Spinal cord (tissue), 10 donors: ENCODE data around the gene HMGCR. TPM values are rescaled to one million over a fixed set of nuclear protein-coding genes. Genes with fewer than 3 reads are reported as not detected.
A peak's percentile ranks its signal among the peaks of the same experiment; 100 is the strongest.

Experiments
- DNase-seq, 6 donors: peaks; one replicate each; pipeline versions ENCODE4 v3.0.0 to v3.0.0-alpha.2; 2013 to 2015; ENCODE audit warnings: low spot score in 6 of 6, low read depth in 4 of 6
- H3K27ac ChIP-seq: one replicate; pipeline ENCODE4 v1.5.1; 2013; ENCODE audit warnings: low read depth, low read length, control low read depth
- H3K27me3 ChIP-seq: one replicate; pipeline ENCODE4 v1.6.1; 2013; ENCODE audit warnings: low read length; ENCODE audit not compliant: control insufficient read depth, insufficient read depth
- H3K36me3 ChIP-seq: one replicate; pipeline ENCODE4 v1.6.1; 2013; ENCODE audit warnings: low read length; ENCODE audit not compliant: control insufficient read depth, insufficient read depth
- H3K4me1 ChIP-seq: one replicate; pipeline ENCODE4 v1.6.1; 2013; ENCODE audit warnings: low read length; ENCODE audit not compliant: control insufficient read depth, insufficient read depth
- H3K4me3 ChIP-seq: one replicate; pipeline ENCODE4 v1.5.1; 2013; ENCODE audit warnings: low read depth, low read length, control low read depth
- H3K9me3 ChIP-seq: one replicate; pipeline ENCODE4 v1.6.1; 2013; ENCODE audit warnings: low read length; ENCODE audit not compliant: control insufficient read depth, insufficient read depth
- WGBS: methylation state at CpG from one replicate; pipeline ENCODE4 v1.1.5; 2013; ENCODE audit warnings: missing lambda C conversion rate; ENCODE audit not compliant: insufficient coverage; 5-methylcytosine and 5-hydroxymethylcytosine counted together
- polyA plus RNA-seq, 2 donors: library from polyadenylated mRNA; unstranded; fragments of 120-200 nt; gene quantifications; one replicate each; pipeline ENCODE4 v1.2.1, GENCODE V29; 2013; ENCODE audit not compliant: insufficient read length in 2 of 2
- total RNA-seq, 2 donors: library from RNA; depleted of rRNA in 1 of 2; stranded (reverse); fragments of 120-200 nt in 1 of 2; fragments of >200 nt in 1 of 2; gene quantifications; one replicate each; pipeline versions ENCODE4 v1.2.3 to v1.2.4, GENCODE V29; 2013 to 2014
- donor health status: healthy.

Gene HMGCR
- total and polyA plus RNA-seq, 4 donors, result 67.7 to 263 (median 128) TPM

GRCh38 chr5:75355236-75355635 is 18.2 kb downstream of the HMGCR start:
- 94% methylated on average over 3 of the region's 6 CpGs for WGBS
- Histone ChIP-seq H3K4me1 (no peaks in the 10 kb centered on the region), H3K9me3 (no peaks in the 10 kb centered on the region), H3K27me3 (no peaks in the 10 kb centered on the region), H3K4me3 (no peak overlapping the region), H3K27ac (no peak overlapping the region), H3K36me3 (peaks cover 34% of the 10 kb centered on the region)
- DNase-seq, result no peak

DNA sequence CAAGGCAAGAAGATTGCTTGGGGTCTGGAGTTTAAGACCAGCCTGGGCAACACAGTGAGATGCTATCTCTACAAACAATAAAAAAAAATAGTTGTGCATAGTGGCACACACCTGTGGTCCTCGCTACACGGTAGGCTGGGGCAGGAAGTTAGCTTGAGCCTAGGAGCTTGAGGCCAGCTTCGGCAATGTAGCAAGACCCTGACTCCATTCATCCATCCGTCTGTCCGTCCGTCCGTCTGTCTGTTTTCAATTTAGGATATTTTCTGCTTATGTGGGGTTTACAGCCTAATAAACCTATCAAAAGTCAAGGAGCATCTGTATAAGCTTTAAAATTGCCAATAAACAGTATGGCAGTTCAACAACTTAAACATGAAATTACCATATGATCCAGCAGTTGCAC is 19.7 kb downstream of the HMGCR start:
- no peaks in the 10 kb centered on the region for H3K27me3 ChIP-seq
- H3K9me3 ChIP-seq, result no peaks in the 10 kb centered on the region
- no peak overlapping the region for H3K4me3 ChIP-seq
- no peak overlapping the region for H3K27ac ChIP-seq
- no peak for DNase-seq
- WGBS, result 94% methylated on average over 3 of the region's 7 CpGs
- H3K36me3 ChIP-seq, result peaks cover 32% of the 10 kb centered on the region
- no peaks in the 10 kb centered on the region for H3K4me1 ChIP-seq

GRCh38 chr5:75358117-75358516 is 21.1 kb downstream of the HMGCR start:
- Histone ChIP-seq H3K9me3 (no peaks in the 10 kb centered on the region), H3K36me3 (peaks cover 29% of the 10 kb centered on the region), H3K4me3 (no peak overlapping the region), H3K27ac (no peak overlapping the region), H3K4me1 (peaks cover 3% of the 10 kb centered on the region), H3K27me3 (no peaks in the 10 kb centered on the region)
- WGBS, result no CpG with 5 or more reads among the region's 3 CpGs
- no peak for DNase-seq

- peak in 2 of 6 donors; percentile 59 to 60 for DNase-seq
- H3K36me3 ChIP-seq, result peaks cover 20% of the 10 kb centered on the region
- WGBS, result 37% methylated on average over 2 of the region's 4 CpGs
- no peaks in the 10 kb centered on the region for H3K27me3 ChIP-seq
- peaks cover 12% of the 10 kb centered on the region for H3K4me1 ChIP-seq
- H3K27ac ChIP-seq, result peak overlapping the region; percentile 71
- H3K9me3 ChIP-seq, result no peaks in the 10 kb centered on the region
- no peak overlapping the region for H3K4me3 ChIP-seq
These were observed 24.3 kb downstream of the HMGCR start for GRCh38 chr5:75361310-75361709.

- Histone ChIP-seq H3K4me3 (no peak overlapping the region), H3K27ac (peak overlapping the region; percentile 13), H3K4me1 (peaks cover 12% of the 10 kb centered on the region), H3K36me3 (peaks cover 12% of the 10 kb centered on the region), H3K27me3 (no peaks in the 10 kb centered on the region), H3K9me3 (no peaks in the 10 kb centered on the region)
- peak in 1 of 6 donors; percentile 13 for DNase-seq
- no CpG with 5 or more reads among the region's 4 CpGs for WGBS
These were observed 25.5 kb downstream of the HMGCR start for GRCh38 chr5:75362474-75362975.

DNA sequence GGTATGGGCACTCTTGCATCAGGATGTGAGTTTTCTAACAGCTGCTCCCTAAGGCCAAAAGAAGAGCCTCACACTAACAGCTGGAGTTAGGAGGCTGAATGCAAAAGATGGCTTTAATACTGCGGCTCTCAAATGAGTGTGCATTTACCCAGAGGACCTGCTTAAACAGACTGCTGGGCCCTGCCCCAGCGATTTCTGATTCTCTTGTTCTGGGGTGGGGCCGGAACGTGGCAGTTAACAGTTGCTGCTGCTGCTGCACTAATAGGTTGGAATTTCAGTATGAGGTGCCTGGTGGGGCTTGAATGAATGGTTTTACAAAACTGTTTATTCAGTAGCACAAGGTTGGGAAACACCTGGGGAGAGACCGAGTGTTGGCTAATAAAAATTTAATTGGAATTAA is 26.1 kb downstream of the HMGCR start:
- H3K27me3 ChIP-seq, result no peaks in the 10 kb centered on the region
- peak overlapping the region; percentile 13 for H3K27ac ChIP-seq
- H3K4me3 ChIP-seq, result no peak overlapping the region
- H3K36me3 ChIP-seq, result peaks cover 10% of the 10 kb centered on the region
- peaks cover 12% of the 10 kb centered on the region for H3K4me1 ChIP-seq
- WGBS, result 40% methylated on average over 4 of the region's 5 CpGs
- DNase-seq, result peak in 1 of 6 donors; percentile 69
- no peaks in the 10 kb centered on the region for H3K9me3 ChIP-seq

- Histone ChIP-seq H3K27ac (no peak overlapping the region), H3K36me3 (peaks cover 8% of the 10 kb centered on the region), H3K4me3 (no peak overlapping the region), H3K9me3 (no peaks in the 10 kb centered on the region), H3K27me3 (no peaks in the 10 kb centered on the region), H3K4me1 (peaks cover 12% of the 10 kb centered on the region)
- DNase-seq, result peak in 4 of 6 donors; percentile 8 to 72 (median 51)
- 42% methylated on average over 7 of the region's 8 CpGs for WGBS
These were observed 26.9 kb downstream of the HMGCR start for GRCh38 chr5:75363726-75364495.

GRCh38 chr5:75364571-75365280 is 27.7 kb downstream of the HMGCR start:
- Histone ChIP-seq H3K27ac (no peak overlapping the region), H3K36me3 (peaks cover 2% of the 10 kb centered on the region), H3K27me3 (no peaks in the 10 kb centered on the region), H3K9me3 (no peaks in the 10 kb centered on the region), H3K4me3 (no peak overlapping the region), H3K4me1 (peaks cover 12% of the 10 kb centered on the region)
- 82% methylated on average over 3 of the region's 7 CpGs for WGBS
- peak in 1 of 6 donors; percentile 66 for DNase-seq

DNA sequence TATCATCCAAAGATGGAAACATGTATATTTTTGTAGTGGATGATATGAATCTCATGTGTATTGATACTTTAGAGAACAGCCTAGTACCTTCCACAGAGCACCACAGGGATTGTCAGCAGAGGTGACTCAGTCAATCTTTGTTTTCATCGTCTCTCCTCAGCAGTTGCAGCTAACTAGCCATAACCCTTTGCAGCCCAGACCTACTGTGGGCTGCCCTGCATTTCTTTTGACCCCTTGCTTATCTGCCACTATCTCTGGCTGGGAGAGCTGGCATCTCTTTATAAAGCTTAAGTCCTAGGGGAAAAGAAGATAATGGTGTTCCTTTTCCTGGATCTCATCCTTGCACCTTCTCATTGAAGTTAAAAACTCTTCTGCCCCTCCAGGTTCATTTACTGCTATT is 28.7 kb downstream of the HMGCR start:
- H3K27me3 ChIP-seq, result no peaks in the 10 kb centered on the region
- no peak for DNase-seq
- H3K4me1 ChIP-seq, result peaks cover 12% of the 10 kb centered on the region
- WGBS, result 27% methylated on average over 1 of the region's 1 CpG
- H3K9me3 ChIP-seq, result no peaks in the 10 kb centered on the region
- peaks cover 2% of the 10 kb centered on the region for H3K36me3 ChIP-seq
- H3K4me3 ChIP-seq, result no peak overlapping the region
- H3K27ac ChIP-seq, result no peak overlapping the region
